GM21737 (cell line): ENCODE data around the gene TRAPPC3.

ENCODE experiments used
- ATAC-seq: cut with Tn5 transposase; IDR thresholded peaks from one replicate; pipeline ENCODE4 v1.9.1; 2021; ENCODE audit warnings: mild to moderate bottlenecking, moderate library complexity; ENCODE audit not compliant: unreplicated experiment

TRAPPC3 gene

DNA sequence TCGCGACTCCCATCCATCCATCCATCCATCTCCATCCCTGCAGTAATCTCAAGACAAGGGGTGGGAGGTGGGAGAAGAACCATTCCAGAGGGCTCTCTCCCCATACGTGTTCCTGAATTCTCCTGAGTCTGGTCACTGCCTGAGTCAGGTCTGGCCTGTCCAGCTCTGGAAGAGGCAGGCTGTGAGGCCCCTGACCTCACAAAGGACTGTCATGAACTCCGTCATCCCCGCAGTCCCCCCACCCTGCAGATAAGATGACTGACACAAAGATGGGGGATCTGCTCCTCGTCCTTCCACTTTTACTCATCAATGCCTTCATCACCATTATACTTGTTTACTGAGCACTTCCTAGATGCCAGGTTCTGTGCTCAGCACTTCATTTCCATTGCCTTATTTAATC is 5.0 kb upstream of the TRAPPC3 start:
- ATAC-seq, result no peak

DNA sequence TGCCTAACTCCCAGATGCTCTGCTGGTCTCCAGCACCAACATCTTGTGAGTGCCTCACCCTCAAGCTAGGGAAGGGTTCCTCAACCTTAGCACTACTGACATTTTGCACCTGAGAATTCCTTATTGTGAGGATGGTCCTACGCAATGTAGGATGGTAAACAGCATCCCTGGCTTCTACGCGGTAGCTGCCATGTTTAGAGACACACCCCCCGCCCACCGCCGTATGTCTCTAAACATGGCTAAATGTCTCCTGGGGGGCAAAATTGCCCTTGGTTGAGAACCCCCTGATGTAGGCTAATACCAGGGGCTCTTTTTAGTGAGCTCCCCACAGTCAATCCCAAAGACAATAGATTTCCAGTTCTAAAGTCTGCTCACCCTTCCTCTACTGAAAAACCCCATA is 4.2 kb upstream of the TRAPPC3 start:
- no peak for ATAC-seq

DNA sequence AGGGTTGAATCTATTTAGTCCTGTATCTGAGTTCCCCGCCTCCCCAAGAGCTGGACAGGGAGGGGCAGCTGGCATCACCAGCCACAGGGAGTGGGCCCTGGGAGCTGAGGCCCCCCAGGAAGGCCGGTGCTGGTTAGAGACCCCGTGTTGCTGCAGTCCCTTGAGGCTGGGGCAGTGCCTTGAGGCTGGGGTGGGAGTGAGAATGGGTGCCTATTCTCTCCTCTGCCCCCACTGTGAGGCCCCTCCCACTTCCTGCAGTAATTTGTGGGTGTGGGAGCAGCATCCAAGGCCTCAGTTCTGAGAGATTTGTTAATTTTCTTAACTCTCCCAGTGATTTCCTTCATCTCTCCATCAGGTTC is 2.5 kb upstream of the TRAPPC3 start:
- ATAC-seq, result no peak

DNA sequence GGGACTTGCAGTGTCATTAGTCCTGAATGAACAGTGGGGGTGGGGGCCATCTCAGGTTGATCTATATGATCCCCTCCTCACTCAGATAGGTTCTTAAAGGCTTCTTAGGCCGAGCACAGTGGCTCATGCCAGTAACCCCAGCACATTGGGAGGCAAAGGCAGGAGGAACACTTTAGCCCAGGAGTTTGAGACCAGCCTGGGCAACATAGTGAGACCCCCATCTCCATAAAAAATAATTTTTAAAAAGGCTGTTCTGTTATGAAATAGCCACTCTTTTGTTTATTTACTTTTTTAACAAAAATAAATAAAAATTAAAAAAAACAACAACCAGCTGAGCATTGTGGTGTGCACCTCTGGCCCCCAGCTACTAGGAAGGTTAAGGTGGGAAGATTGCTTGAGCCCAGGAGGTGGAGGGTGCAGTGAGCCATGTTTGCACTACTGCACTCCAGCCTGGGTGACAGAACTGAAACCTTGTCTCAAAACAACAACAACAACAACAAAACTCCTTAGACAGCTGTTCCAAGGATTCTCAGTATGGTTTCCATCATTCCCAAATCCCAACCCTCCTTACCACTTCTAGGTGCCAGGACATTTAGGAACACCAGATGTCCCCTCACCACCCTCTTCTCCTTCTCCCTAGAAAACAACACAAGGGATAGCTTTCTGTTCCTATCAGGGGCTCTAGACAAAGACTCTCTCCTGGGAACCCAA is 2.0 kb upstream of the TRAPPC3 start:
- no peak for ATAC-seq

DNA sequence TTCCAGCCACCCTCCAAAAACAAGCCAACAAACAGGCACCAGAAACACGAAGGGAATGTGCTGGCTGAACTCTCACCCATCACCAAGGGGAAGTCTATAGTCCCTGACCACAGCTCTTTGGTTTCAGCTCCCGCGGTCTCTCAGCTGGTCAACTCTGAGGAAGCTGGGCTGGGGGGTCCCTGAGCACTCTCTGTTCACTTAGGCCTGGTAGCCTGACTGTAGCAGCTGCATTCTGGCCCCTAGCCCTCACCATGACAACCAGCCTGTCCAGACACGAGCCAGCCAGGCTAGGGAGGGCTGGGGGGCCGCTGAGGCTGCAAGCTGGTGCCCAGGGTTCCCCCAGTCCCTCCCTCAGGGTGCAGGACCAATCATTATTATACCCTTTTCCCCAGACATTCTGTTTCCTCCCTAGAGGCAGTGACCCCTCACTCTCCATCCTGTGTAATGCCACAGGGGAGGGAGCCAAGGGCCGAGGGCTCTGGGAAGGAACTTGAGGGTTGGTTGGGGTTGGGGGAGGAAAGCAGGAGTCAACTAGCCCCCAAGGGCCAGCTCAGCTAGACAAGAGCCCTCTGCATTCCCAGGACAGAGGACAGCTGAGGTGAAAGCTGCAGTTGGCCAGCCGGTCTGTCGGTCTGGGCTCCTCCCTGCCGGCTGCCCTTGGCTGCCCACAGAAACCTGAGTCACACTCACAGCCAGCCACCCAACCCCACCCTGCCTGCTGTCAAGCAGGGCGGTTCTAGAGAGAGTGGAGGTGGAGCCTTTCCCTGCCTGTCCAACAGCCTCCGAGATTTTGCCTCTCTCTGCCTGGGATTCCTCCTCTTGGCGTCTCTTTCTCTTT is 1.2 kb upstream of the TRAPPC3 start:
- peak; percentile 37 for ATAC-seq

DNA sequence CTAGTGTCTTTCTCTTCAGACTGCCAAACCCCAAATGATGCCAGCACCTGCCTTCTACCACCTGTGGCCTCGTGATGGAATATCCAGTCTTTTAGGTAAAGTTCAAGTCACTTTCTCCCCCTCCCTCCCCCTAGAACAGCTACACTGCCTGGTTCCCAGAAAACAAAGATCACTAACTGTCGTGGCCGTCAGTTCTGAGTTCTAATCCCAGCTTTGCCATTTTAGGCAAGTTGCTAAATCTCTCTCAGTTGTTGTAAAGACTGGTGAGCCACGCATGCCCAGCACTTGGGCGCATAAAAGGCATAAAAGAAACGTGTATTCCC is 648 bp upstream of the TRAPPC3 start:
- ATAC-seq, result no peak

DNA sequence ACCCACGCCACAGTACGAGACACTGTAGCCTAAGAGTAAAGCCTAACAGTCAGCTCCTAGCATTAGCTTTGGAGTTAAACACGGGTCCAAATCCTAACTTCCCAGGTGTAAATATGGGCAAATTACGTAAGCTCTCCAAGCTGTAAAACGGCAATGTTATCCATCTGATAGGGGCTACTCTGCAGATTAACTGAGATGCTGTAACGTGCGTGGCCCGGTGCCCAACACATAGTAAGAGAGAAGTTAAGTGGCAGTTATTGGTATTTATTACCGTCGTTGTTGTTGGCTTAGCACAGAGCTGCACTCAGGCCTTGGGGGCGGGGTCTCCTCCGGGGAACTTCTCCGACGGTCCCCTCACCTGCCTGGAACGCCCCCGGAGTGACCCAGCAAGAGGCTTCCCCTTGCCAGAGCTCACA is 457 bp downstream of the TRAPPC3 start:
- ATAC-seq, result no peak

DNA sequence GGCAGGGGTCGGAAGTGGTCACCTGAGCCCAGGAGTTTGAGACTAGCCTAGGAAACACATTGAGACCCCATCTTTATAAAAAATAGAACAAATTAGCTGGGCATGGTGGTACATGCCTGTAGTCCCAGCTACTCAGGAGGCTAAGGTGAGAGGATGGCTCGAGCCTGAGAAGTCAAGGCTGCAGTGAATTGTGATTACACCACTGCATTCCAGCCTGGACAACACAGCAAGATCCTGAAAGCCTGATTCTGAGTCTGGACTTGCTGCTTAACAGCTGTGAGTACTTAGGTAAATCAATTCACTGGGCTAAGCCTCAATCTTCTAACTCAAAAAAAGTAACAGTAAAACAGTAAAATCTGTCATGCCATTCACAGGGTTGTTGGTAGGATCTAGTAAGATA is 4.9 kb downstream of the TRAPPC3 start:
- no peak for ATAC-seq

DNA sequence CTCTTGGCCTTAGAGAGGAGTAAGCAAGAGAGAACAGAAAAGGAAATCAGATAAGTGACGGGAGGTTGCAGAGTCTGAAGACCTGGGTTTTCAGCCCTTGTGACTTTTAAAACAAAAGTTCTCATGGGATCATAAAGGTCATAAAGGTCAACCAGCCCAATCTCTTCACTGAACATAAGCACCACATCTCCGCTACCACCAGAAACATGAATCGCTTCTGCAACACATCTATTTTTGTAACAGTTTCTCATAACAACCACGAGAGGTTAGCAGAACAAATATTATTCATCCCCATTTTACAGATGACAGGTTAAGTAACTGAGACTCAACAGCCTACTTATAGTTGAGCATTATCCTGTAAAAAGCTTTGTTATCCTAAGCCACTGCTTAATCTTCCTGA is 5.9 kb downstream of the TRAPPC3 start:
- no peak for ATAC-seq

DNA sequence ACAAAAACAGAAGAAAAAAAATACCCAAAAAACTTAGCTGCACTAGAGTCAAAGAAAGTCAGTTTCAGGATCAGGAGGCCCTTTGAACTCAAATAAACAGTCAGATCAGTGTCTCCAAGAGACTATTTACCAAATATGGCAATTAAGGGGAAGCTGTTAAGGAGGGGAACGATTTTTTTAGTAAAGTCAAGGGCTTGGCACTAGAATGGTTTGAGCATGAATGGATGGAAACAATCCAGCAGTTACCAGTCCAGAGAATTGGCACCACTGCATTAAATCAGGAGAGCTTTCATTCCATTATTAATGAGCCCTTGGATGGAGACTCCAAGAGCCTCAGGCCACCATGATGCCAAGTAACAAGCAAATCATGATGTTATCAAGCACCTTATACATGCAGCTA is 7.2 kb downstream of the TRAPPC3 start:
- no peak for ATAC-seq

DNA sequence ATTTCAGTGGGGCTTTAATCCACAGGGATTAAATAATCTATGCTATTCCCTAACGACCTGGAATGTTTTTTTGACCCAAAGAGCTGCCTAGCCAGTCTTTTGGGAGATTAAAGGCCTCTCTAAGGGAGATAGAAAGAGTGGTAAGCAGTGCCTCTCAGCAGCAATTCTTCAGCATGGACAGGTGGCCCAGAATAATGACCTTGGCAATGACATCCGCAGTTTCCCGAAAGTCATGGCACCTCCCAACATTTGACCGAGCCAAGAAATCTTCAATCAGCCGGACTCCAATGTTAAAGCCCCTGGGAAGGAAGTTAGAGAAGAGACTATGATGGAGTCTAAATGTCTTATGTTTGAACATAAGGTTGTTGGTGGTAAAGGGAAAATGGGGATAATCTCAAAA is 9.8 kb downstream of the TRAPPC3 start:
- no peak for ATAC-seq

DNA sequence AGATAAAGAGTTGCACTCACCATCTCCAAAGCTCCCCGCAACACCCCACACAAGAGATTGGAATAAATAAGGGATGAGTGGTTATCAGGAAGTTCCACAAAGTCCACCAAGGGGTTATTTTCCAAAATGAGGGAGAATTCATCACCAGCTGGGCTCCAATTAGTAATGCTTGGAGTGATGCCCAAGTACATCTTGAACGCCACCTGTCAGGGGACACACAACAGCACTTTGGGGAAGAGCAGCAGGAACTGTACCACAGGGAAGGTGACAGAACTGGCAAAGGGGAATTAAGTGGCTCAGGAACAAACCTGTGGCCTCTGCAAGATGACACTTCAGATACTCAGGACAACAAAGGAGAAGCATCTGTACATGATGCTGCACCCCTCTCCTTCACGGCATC is 11.5 kb downstream of the TRAPPC3 start:
- ATAC-seq, result no peak

DNA sequence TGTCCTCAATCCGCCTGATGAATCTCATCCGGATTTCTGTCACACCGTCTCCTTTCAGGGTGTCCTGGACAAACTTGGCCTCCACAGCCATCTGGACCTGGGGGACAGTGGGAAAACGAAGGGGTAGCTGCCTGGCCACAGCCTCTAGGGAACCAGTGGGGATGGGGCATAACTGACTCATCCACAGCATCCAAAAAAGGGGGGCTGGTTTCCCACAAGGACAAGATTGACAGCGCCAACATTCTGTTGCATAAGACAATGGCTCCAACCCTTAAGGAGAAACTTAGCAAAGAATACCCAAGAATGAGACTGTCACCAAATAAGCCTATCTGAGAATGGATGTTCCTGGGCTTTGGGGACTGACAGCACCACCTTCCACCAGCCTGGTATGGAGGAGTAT is 12.1 kb downstream of the TRAPPC3 start:
- no peak for ATAC-seq

DNA sequence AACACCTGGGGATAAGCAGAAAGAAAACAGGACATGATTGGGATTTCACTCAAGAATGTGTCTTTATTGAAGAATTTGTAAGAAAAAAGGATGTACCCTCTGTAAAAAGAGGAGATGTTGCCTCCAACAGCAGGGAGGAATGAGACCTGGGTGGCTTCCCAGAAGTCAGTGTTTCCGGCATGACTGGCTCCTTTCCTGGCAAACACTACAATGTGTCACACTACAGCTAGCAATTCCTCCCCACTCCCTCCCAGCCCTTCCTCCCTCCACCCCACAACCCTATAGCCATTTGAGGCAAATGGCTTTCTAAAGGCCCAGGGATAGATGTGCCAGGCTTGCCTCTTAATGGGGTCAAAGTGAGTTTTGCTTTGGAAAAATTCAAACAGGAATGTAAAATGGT is 12.8 kb downstream of the TRAPPC3 start:
- ATAC-seq, result no peak

DNA sequence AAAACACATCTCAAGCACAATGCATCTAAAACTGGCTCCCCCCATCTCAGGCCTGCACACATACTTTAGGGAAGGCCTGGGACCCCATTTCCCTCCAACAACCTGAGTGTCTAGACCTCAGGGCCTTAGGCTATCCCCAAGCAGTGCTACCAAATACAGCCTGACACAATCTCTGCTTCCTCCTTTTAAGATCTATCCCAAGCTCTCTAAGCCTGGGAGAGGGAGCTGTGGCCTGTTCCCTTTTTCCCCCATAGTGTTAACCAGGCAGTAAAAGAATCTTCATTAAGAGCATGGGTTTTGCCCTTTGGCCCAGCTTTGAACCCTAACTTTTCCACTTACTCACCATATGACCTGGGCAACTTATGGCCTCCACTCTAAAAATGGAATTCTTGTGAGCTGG is 13.5 kb downstream of the TRAPPC3 start:
- ATAC-seq, result no peak

DNA sequence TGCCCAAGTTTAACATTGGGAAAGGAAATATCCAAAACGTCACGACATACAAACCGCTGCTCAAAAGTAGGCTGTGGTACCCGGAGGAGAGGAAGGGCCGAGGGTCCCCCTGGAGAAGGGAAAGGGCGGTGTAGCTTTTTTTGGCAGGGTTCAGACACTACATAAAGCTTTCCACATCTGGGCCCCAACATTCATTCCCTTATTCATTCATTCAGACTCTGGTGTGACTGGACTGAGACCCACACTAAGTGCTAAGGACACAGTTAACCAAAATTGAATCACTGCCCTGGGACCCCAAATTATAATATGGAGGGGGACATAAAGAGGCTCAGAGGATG is 14.0 kb downstream of the TRAPPC3 start:
- ATAC-seq, result no peak

DNA sequence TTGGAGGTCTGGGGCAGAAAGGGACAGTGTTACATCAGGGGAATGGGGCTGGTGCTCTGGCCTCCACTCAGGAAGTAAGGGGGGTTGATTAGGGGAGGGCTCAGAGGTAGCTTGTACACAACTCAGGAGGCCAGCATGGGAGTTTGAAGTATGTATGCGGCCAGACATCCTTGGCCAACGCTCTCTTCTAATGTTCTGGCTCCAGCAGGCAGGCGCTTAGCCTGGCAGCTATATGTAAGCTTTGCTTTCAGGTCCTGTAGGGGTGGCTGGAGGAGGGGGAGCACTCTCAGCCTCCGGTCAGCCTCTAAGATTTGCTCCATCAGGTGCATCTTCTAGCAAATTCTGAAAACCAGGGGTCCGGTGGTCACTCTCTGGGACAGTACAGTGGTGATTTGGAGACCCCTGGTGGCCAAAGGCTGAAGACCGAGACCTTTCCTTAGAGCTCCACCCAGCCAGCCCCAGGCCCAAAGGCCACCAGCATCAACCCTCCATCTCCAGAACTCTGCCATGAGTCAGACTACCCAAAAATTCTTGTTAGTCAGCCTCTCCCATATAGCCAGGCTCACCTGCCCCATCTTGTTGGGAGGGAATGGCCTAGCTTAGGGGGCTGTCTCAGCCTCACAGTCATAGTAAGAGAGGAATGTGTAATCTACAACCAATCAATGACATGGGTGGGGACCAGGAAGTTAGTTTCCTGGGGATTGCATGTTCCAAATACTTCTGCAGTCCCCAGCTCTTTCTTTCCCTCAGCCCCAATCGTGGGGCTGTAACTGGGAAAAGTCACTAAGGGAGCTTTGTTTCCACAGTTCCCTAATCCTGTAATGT is 14.6 kb downstream of the TRAPPC3 start:
- no peak for ATAC-seq

DNA sequence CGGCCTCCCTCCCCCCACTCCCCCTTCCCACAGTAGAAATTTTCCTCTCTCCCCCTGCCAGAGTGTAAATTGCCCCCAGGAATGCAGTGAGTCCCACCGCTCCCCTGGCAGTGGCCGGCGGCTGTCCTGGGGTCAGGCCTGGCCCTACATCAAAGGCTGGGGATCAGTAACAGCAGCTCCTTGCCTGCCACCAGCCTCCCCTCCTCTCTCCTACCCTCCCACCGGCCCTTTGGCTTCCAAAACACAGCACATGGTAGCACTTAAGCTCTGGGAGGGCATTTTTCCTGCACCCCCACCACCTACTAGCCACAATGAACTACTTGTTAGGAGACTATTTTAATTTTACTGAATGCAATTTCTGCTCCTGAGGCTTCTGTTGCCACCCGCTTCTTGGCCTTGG is 15.3 kb downstream of the TRAPPC3 start:
- ATAC-seq, result no peak

DNA sequence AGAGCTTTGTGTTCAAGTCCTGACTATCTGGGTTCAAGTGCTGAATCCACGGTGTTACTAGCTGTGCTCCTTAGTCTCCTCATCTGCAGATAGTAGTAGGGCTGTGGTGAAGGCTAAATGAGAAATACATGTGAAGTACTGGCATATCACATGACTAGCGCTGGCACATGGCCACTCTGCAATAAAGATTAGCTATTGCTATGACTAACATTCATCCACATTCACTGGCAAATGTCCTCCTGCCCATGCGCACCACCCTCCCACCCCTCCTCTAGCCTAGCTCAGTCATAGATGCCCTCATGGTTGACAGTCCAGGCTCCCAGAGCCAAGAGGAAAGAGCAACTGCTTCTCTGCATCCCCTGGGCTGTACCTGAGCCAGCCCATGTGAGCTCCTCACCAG is 15.8 kb downstream of the TRAPPC3 start:
- ATAC-seq, result no peak

DNA sequence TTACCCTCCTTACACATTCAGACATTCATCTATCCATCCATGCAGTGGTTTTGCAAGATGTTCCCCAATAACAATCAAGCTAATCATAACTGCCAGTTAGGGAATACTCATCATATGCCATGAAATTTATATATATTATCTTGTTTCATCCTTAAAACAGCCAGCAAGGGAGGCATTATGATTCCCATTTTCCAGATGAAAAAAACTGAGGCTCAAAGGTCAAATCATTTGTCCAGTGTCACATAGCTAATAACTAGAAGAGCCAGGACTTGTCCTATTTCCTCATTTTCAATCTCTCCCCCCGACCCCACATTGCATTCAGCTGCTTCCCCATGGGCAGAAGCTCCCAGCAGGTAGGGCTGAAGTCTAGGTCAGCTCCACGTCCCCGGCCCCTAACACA is 17.3 kb downstream of the TRAPPC3 start:
- ATAC-seq, result no peak

DNA sequence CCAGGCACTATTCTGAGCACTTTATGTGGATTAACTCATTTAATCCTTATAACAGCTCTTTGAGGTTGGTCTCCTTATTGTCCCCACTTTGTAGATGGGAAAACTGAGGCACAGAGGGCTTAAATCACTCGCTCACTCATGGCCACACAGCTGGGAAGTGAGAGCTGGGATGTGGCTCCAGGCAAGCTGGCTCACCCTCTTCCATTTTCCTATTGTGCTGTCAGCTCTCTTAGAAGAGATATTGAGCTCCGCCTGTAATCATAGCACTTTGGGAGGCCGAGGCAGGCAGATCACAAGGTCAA is 20.4 kb downstream of the TRAPPC3 start:
- no peak for ATAC-seq
